HG02973 (cell line): ENCODE data around the gene CAB39.

Experiments
- ATAC-seq: cut with Tn5 transposase; IDR thresholded peaks from one replicate; pipeline ENCODE4 v1.9.1; 2021; ENCODE audit warnings: moderate library complexity; ENCODE audit not compliant: unreplicated experiment

The CAB39 gene

DNA sequence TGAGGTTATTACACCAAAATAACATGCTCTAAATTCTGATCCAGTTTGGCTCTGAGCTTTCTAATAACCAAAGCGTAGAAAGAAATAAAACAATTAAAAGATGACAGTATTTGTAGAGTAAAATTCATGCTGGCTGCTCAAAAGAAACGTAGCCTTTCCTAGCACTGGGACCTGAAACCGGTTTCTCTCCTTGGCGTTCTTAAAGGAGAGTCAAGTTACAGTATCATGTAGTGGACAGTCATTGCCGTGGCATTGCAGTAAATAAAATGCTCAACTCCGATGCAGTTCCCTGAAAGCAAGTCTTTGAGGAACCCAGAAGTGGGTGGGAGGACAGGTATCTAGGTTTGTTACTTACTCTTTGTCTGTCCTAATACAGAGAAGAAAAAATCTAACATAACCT is 99.4 kb downstream of the CAB39 start:
- no peak for ATAC-seq

DNA sequence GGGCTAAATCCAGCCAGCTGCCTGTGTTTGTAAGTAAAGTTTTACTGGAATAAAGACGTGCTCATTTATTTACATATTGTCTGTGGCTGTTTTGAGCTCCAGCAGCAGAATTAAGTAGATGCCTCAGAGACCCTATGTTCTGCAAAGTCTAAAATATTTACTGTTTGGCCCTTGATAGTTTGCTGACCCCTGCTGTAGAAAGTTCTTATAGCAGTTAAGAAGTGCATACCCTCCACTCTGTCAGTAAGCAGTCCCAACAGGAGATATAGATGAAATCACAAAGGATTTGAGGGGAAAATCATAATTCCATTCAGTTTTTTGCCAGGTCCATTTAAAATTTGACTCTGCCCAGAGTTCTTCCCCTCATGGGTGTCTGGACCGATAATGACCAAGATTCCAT is 102.0 kb downstream of the CAB39 start:
- ATAC-seq, result no peak

DNA sequence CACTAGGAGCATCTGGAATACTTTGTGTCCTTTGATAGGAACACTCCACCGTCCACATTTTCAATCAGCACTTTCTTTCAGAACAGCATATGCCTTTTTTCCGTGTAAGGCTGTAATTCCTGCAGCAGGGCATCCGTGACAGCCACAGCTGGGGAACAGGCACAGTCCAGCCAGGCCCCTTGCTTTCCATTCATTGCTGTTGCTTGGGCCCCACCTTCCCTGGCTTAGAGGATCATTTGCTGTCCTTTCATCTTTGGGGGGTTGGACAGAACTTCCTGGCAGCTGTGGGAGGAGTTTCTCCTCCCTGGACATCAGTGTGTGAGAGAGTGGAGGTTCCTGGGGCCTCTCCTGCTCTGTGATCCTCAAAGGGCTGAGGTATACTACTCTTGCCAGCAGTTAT is 102.4 kb downstream of the CAB39 start:
- ATAC-seq, result no peak

DNA sequence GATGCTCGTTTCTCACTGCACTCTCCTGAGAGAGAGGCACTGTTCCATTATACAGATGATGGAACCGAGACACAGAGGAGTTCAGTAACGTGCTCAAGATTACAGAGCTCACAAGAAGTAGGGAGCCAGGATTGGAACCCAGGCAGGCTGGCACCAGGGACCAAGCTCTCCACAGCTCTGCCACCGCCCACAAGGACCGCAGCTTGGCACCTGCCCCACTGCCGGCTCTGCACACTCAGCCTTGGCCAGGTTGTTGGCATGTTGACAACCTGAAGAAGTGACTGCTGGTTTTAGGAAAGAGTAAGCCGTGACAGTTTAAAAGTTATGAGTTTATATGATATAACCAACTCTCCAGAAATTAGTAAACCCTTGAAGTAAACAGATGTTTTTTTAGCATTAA is 104.1 kb downstream of the CAB39 start:
- no peak for ATAC-seq

DNA sequence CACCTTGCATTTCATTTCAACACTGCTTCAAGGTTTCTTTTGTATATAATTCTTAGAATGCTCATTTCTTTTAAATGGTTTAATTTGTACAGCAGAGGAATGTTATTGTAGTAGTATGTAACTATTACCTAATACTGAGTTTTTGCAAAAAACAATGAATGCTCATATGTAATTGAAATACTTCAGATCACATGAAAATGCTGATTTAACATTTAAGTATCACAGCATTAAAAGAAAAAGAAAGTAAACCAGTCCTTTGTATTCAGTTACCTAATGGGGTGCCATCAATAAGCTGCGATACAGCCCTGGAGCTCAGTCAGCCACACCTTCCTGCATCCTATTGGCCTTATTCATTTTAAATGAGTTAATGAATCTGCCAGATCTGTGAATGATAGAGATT is 106.8 kb downstream of the CAB39 start:
- no peak for ATAC-seq

DNA sequence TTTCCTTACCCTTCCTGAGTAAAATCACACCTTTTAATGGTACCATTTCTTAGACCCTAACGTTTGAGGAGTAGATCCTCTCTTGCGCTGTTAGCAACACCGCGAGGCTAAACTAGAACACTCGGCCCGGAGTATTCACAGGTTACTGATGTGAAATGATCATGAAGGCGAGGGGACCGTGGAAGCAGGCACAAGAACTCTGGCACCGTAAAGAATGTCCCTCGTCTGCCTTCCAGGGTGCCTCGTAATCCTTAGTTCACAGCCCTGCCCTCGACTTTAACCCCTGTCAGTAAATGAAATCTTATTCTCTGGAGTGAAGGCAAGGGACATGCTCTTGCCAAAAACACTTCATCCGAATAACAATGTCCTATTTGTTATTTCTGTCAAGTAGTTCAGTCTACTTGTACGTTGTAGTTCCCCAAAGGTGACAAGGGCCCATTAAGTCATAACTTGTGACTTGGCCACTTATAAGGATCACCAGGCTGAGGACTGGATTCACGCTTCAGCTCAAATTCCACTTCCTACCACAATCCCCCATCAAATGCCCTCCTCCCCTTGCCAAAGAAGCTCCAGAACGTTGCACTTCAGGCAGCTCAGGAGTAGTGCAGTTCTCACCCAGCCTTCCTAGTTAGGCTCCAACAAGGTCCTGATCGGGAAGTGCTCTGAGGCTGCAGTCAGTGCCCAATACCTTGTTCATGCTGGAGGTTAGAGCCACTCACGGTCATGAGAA is 108.8 kb downstream of the CAB39 start:
- ATAC-seq, result no peak

DNA sequence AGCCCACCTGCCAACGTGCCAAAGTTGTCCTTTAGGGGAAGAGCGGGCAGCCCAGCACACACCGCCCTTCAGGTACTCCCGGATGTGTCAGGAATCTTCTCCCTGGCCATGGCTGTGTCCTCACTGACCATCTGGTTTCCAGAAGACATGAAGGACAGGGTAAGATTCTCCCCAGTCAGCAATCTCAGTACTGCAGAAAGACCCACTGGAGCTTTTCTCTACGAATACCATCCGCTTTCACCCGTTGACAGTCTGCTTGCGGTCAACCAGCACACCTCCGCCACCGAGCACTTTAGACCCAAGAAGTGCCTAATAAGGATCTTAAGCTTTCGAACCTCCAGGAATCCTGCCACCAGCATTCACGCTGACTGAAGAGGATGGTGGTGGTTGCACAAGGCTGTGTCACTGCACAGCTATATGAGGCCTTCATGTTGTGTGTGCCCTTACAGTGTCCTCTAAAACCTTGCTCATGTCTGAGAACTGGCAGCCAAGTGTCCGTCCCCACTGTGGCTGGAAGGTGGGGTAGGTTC is 109.4 kb downstream of the CAB39 start:
- ATAC-seq, result no peak

DNA sequence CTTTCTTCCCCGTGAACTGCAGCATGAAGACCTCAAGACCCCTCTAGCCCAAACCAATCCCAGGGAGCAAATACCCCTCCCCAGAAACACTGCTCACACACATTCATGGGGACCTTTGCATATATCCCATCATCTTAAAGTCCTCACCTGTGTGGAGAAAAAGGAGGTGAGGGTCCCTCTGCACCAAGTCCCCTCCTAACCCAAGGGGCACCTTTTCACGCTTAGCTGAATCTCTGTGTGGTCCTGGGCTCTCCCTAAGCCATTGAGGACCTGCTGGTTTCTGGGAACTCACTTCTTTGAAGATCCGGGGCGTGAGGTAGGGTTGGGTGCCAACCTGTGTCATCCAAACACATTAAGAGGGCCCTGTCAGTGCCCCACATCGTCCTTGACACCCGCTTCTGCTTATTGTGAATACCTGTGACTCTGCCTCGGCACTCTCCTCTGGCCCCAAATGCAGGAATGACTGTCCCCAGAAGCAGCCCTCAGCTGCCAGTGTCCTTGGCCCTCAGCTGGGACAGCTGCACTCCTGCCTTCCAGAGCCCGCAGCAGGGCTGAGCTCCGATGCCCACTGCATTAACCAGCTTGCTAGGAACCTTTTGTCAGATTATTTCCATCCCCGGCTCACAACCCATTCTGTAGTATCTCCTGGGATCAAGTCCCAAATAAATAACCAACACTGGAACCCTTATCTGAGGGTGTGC is 110.8 kb downstream of the CAB39 start:
- no peak for ATAC-seq

DNA sequence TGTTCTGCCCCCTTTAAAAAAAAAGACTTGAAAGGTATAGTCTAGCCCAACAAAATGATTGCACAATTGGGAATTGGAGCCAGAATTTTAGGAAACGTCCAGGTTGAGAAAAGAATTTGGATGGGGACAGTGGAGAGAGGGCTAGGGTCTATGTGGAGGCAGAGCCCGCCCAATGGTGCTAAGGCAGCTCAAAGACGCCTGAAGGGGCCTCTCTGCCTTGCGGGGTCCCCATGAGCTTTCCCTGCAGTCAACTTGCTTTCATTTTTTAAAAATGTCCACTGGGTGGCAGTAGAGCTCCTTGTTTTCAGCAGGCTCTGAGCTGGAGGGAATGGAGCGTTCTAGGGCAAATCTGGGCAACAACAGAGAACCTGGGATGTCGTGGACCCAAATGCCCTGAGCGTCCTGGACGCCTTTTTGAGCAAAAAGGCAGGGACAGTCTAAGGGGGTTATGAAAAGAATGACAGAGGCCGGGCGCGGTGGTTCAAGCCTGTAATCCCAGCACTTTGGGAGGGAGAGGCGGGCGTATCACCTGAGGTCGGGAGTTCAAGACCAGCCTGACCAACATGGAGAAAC is 111.8 kb downstream of the CAB39 start:
- ATAC-seq, result peak; percentile 62

DNA sequence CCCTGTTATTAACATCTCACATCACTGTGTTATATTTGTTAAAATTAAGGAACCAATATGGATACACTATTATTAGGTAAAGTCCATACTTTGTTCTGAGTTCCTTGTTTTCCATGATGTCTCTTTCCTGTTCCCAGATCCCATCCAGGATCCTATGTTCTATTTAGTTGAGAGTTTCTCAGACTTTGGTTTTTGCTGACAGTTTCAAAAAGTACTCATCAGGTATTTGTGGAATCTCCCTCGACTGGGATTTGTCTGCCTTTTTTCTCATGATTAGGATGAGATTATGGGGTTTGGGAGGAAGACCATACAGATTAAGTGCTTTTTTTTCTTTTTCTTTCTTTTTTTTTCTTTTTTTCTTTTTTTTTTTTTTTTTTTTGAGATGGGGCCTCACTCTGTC is 112.7 kb downstream of the CAB39 start:
- no peak for ATAC-seq

DNA sequence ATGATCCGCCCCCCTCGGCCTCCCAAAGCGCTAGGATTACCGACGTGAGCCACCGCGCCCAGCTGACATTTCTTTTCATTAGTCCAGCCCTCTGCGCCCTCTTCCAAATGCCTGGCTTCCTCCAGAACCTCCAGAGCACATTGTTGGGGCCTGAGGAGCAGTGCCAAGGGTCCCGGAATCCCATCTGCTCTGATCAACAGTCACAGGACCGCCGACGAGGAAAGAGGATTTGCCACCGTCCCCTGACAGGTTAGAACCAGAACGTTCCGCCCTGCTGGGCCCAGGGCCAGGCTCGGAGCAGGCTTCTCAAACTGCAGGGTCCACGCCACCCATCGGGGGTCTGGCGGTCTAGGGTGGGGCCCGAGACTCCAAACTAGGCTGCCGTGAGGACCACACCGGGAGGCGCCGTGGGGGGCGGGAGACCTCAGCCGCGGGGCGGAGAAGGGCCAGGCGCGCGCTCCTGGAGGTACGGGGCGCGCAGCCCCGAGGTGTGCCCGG is 115.2 kb downstream of the CAB39 start:
- ATAC-seq, result no peak

DNA sequence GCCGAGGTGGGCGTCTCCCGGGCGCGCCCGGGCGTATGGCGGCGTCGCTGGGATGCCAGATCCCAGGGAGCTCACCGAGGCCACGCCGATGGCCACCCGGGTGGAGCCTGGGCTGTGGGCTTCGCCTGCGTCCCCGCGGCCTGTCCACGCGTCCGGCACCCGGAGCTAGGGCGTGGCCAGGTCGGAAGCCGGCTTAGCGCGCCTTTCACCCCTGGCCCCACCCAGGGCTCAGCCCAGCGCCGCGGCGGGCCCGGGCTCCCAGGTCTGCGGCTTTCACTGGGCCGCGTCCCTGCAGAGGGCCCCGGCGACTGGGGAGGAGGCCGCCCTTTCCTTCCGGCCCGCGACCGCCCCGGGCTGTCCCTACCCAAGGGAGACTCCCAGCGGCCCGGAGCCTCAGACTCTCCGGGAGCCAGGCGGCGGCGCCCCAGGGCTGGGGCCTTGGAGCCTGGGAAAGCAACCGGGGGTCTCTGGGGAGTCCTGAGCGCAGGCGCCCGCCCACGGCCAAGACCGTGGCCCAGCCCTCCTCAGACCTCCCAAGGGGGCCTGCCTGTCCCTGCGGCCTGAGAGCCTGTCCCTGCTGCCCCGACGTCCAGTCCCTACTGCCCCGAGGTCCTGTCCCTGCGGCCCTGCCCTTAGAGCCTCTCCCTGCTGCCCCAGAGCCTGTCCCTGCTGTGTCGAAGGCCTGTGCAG is 115.8 kb downstream of the CAB39 start:
- no peak for ATAC-seq

DNA sequence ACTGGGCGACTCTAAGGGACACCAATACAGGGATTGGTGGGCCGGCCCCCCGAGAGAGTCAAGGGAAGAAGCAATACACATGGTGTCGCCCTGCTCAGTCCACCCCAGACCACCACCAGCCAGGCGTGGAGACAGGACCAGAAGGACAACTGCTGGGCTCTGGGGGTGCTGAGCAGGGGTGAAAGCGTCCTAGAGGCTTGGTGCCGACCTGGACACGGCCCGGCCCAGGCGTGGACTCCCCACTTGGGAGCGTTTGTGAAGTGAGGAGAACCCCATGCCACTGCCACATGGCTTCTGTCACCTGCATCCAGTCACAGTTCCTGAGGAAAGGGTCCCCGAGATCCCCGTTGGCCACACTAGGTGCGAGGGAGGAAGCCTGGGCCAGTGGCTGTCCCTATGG is 116.7 kb downstream of the CAB39 start:
- no peak for ATAC-seq

DNA sequence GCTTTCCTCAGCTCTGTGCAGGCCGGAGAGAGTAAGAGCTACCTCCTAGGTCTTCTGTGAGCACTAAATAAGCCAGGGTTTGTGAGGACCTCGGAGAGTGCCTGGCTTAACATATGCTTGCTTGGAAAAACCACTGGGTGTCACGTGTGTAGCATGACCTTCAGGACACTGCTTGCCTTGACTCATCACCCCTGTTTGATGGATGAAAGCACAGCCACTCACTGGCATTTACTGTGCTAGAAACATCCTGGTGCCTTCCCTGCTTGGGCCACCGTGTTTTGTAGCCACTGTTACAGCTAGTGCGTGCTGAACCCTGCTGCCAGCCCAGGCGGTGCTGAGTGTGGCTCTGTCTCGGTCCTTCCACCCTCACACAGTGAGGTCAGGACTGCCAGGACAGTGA is 117.3 kb downstream of the CAB39 start:
- ATAC-seq, result no peak

DNA sequence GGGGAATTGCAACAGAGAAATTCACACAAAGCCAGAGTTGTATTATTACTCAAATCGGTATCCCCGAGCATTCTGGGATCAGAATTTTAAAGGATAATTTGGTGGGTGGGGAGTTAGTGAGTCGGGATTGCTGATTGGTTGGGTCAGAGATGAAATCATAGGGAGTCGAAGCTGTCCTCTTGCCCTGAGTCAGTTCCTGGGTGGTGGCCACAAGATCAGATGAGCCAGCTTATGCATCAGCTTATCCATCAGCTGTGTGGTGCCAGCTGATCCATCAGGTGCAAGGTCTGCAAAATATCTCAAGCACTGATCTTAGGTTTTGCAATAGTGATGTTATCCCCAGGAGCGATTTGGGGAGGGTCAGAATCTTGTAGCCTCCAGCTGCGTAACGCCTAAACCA is 117.8 kb downstream of the CAB39 start:
- ATAC-seq, result no peak

DNA sequence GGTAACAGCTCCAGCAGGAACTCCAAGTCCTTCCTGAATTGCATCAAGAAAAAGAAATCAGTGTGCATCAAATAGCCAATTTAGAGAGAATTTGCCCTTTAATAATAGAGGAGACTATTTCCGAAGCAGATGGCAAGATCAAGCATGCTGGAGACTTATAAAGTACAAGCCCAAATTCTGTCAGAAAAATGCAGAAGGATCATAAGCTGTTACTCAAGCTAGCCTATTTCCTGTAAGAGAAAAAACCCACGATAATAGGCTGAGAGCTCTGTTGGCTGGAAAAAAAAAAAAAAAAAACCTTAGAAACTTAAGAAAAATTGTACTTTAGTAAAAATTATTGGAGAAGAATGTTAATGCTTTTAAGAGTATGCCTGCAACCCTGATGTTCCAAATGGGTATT is 127.7 kb downstream of the CAB39 start:
- ATAC-seq, result no peak

DNA sequence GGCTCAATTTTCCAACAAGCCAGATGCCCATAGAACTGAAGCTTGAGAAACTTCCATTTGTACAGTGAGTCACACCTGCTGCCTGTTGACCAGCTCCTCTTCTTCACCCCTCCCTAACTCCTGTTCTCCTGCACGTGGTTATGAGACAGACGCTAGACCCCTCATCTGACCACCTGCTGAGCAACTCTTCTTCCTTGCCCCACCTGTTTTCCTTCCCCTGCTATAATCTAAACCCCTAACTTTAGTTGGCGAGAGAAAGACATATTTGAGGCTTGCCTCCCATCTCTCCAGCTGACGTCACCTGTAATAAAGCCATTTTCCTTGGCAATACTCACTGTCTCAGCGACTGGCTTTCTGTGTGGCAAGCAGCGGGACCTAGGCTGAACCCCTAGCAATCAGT is 129.8 kb downstream of the CAB39 start:
- ATAC-seq, result no peak

DNA sequence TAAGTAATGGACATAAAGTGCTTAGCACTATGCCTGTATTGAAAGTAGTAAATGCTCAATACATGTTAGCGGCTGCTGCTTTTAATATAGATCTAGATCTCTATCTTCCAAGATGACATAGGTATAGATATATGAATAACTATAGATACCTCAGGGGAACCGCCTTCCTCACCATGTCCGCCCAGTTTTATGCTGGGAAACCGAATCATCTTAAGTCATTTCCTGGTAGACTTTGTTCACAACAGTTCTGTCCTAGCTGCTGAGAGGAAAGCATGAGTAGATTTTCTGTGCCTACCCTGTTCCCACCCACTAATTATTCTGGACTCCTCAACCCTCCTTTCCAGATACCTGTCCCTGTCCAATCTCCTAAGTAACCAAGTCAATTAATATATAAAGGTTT is 130.5 kb downstream of the CAB39 start:
- ATAC-seq, result no peak

DNA sequence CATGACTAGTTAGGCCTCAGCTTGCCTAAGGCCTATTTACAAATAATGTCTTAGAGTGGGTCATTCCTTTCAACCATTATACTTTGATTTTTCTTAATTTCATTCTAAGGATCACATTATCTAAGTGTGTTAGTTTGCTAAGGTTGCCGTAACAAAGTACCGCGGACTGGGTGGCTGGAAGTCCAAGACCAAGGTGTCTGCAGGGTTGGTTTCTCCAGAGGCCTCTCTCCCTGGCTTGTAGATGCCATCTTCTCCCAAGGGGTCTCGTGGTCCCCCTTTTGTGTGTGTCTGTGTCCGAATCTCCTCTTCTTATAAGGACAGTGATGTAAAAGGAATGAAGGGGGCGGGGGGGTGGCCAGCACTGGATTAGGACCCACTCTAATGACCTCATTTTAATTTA is 133.7 kb downstream of the CAB39 start:
- no peak for ATAC-seq

DNA sequence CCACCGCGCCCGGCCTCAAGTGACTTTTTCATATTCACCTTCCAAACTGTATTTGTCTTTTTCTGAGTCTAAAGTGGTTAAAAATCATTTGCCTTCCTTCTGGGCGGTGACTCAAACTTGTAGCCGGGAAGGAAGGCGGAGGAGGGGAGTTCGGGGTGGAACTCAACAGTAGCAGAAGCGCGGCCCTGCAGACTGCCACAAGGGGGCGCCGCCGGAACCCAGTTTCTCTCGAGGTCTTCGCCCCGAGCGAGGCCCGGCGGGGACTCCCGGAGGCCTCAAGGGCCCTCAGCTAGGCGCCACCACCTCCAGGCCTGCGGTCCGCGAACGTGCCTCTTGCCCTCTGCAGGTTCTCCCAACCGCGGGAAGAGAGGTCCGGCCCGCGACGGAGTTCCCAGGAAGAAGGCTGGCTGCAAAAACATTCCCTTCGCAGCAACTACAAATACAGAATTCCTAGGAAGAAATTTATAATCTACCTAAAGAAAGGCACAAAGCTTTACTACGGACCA is 135.3 kb downstream of the CAB39 start:
- peak; percentile 85 for ATAC-seq

DNA sequence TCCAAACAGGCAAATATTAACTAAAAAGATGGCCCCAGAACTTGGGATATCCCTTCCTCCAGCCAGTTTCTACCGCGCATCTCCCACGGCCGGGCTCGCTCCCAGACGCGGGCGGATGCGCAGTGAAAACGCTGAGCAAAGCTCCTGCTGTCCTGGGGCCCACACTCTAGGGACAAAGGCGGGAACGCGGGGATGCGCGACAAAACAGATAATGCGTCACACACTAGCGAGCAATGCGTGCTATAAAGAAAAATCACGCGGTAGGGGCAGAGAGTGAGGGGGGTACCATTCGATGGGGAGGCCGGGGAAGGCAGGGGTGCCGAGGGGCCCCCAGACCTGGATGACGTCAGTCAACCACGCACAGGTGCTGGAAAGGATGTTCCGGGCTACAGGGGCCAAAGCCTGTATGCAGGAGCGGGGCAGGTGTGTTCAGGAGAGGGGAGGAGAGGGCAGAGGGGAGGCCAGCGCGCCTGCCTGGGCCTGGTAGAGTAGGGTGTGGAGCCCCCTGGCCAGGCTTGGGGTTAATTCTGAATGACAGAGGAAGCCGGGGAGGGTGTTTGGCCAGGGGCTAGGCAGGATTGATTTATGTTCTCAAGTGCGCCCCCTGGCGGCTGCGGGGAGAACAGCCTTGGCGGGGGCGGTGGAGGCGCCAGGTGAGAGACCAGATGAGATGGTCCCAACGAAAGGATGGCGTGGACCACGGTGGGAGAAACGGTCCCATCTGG is 137.2 kb downstream of the CAB39 start:
- no peak for ATAC-seq
